ENCODE results near the gene GRPR.

DNA sequence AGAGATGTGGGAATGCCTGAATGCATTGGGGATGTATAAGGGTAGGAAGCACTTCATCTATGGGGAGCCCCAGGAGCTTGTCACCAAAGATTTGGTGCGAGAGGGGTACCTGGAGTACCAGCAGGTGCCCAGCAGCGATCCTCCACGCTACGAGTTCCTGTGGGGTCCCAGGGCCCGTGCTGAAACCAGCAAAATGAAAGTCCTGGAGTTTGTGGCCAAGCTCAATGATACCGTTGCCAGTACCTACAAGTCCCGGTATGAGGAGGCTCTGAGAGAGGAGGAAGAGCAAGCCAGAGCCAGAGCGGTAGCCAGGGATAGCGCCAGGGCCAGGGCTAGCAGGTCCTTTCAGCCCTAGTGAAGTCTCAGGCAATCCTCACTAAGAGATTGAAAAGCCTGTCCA is 47.7 kb downstream of the GRPR start:
- no peak for TF ChIP-seq CTCF (IDR thresholded peaks at IDR 0.05)
- TF ChIP-seq POLR2A (IDR thresholded peaks at IDR 0.05), result no peak
